CD1c-positive myeloid dendritic cell (primary cell): Measurements from ENCODE around the gene HSPBAP1.

Experiments
- DNase-seq: peaks from one replicate; pipeline ENCODE4 v3.0.0-alpha.2; 2016; ENCODE audit errors: extremely low spot score

The HSPBAP1 gene, protein sequence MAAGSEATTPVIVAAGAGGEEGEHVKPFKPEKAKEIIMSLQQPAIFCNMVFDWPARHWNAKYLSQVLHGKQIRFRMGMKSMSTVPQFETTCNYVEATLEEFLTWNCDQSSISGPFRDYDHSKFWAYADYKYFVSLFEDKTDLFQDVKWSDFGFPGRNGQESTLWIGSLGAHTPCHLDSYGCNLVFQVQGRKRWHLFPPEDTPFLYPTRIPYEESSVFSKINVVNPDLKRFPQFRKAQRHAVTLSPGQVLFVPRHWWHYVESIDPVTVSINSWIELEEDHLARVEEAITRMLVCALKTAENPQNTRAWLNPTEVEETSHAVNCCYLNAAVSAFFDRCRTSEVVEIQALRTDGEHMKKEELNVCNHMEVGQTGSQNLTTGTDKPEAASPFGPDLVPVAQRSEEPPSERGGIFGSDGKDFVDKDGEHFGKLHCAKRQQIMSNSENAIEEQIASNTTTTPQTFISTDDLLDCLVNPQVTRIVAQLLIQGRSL

DNA sequence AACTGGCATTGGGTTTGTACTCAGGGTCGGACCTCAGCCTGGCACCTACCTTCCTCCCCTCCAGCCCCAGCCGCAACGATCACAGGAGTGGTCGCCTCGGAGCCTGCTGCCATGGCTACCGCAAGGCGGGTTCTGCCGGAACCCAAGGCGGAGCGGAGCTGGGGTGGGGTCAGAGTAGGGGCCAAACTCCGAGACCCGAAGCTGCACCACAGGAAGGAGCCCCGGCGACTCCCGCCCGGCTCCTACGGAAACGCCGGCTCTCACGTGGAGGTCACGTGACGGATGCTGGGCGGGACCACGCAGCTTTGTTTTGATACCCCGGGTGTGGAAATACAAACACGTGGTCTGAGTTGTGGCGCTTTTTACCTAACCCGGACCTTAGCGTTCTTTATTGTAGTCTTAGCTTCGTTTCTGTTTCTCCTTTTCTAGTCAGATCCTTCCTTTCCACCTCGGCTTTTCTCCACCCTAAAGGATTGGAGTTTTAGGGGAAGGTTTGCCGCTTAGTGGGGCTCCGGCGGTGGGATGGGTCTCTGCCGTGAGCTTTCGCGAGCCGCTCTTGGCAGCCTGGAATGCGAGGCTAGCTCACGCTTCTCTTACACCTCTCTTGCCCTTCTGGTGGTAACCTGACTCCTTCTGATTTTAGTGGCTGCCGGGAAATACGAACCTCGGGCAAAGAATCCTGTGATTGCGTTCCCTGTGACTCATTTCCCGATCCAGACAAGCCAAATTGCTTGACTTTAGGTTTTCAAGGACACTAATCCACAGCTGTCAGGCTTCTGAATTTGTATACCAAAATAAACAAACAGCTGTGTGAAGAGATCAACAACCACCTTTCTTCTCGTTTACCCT is at the start of gene HSPBAP1:
TSS of gene HSPBAP1 (minus strand) at position 264 of the 849 bp plus-strand sequence. CDS start at position 113, 151 bp downstream.
- DNase-seq, result peak; percentile 96

GRCh38 chr3:122835590-122835989 is 42.0 kb upstream of the HSPBAP1 start:
- DNase-seq, result no peak

GRCh38 chr3:122828281-122828680 is 34.6 kb upstream of the HSPBAP1 start:
- DNase-seq, result no peak

DNA sequence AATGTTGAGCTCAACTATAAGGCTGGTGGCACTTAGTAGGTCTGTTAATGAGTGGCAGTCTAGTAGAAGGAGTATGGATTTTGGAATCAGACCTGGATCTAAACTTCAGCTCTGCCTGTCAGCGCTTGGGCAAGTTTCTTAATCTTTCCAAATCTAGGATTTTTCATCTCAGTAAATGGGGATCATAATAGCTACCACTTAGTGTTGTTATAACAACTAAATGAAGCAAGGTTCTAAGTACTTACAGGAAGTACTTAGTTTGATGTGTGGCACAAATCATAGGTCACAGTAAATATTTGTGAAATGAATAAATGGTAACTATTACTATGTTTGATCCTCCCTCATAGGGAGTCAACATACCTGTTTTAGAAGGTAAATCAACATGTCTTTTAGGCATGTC is 32.6 kb upstream of the HSPBAP1 start:
- DNase-seq, result no peak

GRCh38 chr3:122825460-122825859 is 31.8 kb upstream of the HSPBAP1 start:
- peak; percentile 87 for DNase-seq

GRCh38 chr3:122824465-122825381 is 31.1 kb upstream of the HSPBAP1 start:
- DNase-seq, result peak; percentile 32

GRCh38 chr3:122816587-122816986 is 23.0 kb upstream of the HSPBAP1 start:
- DNase-seq, result no peak

DNA sequence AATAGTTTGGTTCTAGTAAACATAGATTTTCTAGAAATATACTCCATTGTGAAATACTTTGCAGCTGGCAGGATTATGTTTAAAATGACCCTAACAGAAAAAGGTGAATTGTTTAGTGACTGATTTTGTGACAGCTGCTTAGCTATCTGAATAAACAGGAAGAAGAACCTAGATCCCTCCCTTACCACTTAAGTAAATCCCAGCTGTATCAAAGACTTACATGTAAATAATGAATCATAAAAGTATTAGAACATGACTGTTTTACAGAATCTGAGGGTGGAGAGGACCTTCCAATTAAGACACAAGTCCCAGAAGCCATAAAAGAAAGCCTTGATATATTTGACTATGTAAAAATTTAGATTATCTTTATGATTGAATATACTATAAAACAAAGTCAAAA is 17.1 kb upstream of the HSPBAP1 start:
- DNase-seq, result no peak

DNA sequence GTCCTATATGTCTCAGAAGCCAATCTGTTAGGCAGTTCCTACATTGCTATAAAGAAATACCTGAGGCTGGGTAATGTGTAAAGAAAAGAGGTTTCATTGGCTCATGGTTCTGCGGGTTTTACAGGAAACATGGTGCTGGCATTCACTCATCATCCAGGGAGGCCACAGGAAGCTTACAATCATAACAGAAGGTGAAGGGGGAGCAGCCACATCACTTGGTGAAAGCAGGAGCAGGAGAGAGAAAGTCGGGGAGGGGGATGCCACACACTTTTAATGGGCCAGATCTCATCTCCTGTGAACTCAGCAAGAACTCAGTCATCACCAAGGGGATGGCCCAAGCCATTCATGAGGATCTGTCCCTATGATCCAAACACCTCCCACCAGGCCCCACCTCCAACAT is 10.3 kb upstream of the HSPBAP1 start:
- no peak for DNase-seq

DNA sequence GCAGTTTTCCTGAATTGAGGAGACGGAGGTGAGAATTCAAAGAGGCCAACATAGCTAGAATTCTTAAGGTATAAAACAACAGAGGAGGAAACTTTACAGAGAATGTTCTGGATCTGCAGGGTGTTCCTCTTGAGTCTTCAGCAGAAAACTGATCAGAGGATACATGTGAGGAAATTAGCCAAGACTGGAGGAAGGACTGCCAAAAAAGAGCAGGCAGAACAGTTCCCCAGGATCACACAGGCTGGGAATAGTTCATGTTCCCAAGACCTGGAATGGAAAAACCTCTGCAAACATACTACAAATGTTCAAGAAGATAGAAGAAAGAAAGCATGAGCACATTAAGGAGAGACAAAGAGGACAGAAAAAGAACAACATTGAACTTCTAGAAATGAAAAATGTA is 8.7 kb upstream of the HSPBAP1 start:
- DNase-seq, result no peak

- DNase-seq, result peak; percentile 51
Observed at GRCh38 chr3:122800706-122801237, 7.1 kb upstream of the HSPBAP1 start.

DNA sequence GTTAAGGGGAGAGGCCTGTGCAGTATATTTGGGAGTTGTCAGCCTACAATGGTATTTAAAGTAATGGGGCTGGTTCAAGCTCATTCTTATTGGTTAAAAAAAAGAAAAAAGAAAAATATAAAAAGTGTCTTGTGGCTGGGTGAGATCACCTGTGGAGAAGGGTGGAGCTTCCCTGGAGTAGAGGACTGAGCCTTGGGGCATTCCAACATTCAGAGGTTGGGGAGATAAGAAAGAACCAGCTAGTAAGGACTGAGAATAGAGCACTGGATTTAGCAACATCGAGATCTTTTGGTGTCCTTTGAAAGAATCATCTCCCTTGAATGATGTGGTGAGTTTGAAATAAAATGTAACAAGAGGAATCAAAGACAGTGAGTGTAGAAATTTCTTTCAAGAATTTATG is 6.4 kb upstream of the HSPBAP1 start:
- DNase-seq, result no peak

DNA sequence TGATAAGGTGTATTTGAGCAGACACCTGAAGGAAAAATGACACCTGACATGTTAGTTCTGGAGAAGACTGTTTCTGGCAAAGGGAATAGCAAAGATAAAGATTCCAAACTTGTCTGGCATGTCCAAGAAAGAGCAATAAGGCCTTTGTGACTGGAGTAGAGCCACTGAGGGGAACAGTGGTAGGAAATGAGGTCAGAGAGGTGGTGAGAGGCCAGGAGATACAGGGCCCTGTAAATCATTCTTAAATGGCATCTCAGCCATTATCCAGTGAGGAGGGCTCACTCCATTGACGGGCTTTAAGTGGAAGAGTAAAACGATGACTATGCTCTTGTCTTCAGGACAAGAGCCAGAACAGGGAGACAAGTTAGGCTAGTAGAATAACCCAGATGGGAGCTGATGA is 5.7 kb upstream of the HSPBAP1 start:
- DNase-seq, result no peak

DNA sequence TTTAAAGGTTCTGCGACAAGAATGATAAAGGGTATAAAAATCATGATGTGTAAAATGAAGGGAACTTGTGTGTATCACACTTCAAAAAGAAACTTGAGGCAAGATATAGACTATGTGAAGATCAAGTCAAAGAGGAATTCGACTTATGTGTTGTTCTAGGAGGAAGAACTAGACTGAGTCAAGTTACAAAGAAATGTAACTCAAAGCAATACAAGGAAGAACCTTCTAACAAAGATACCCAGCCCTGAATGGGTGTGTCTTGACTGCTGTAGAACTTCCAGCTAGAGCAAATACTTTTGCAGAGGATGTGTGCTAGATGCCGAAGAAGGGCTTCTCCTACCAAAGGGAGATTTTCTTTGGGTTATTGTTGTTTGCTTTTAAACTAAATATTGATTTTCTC is 3.7 kb upstream of the HSPBAP1 start:
- DNase-seq, result peak; percentile 66

GRCh38 chr3:122795674-122796195 is 2.1 kb upstream of the HSPBAP1 start:
- peak; percentile 28 for DNase-seq

- peak; percentile 87 for DNase-seq
Observed at GRCh38 chr3:122794779-122795673, 1.4 kb upstream of the HSPBAP1 start, which contains the start of gene SLC49A4. TSS of gene SLC49A4 (plus strand) at chr3:122795069. CDS start at chr3:122795193, 124 bp downstream.

DNA sequence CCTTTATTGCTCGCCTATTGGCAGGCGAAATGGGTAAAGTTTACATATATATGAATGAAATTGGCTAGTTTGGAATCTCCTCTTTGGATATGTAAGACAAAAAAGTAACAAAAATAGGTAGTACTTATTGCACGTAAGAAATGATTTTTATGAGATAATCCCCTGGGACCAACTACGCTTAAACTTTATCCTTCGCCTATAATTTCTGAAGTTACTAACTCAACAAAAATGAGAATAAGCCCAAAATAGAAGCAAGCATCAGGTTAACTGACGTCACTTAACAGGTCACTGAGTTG is 800 bp upstream of the HSPBAP1 start:
- DNase-seq, result no peak

- DNase-seq, result no peak
Observed at GRCh38 chr3:122789585-122790273, 3.9 kb downstream of the HSPBAP1 start.

DNA sequence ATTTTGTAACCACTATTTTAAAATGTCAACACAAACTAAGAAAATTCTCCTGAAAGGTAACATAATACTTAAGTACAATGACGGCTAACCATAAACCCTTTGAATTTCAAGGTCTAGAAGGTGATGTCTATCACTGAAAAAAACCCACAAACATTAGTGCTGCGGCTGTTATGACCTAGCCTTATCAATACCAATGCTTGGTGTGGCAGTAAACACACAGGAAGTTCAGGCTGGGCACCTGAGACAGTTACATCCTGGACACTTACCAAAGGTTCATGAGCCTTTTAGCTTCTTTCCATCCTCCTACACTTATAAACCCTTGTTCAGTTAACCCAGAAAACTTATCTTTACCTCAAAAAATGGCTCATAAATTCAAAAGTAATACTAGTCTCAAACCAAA is 5.8 kb downstream of the HSPBAP1 start:
- DNase-seq, result no peak

GRCh38 chr3:122786066-122786465 is 7.6 kb downstream of the HSPBAP1 start:
- DNase-seq, result no peak
